Memory B cell (primary cell): ENCODE measurements around the gene TAPBPL.
"Not testable (repeated sequence)": the region's sequence is repeated elsewhere in the genome, so short reads cannot be mapped to it uniquely, and the experiment has no call there.

Experiments
- ATAC-seq: fragments of 150-1000 bp; cut with Tn5 transposase; 2 replicates; pipeline ENCODE4 v1.10.0; 2021; ENCODE audit warnings: low read depth, mild to moderate bottlenecking, moderate library complexity
- DNase-seq, 2 donors: peaks; one replicate each; pipeline ENCODE4 v3.0.0; 2022; ENCODE audit warnings: low spot score in 2 of 2
- H3K27ac Mint-ChIP-seq: one replicate; pipeline ENCODE4 v1.8.0; 2022; ENCODE audit warnings: mild to moderate bottlenecking, moderate library complexity, mixed read lengths
- H3K27me3 Mint-ChIP-seq: one replicate; pipeline ENCODE4 v1.8.0; 2022; ENCODE audit warnings: mixed read lengths
- H3K36me3 Mint-ChIP-seq: one replicate; pipeline ENCODE4 v1.8.0; 2022; ENCODE audit warnings: mild to moderate bottlenecking, mixed read lengths
- H3K4me1 Mint-ChIP-seq: one replicate; pipeline ENCODE4 v1.8.0; 2022; ENCODE audit warnings: mixed read lengths
- H3K4me3 Mint-ChIP-seq: one replicate; pipeline ENCODE4 v1.8.0; 2022; ENCODE audit warnings: mild to moderate bottlenecking, moderate library complexity, mixed read lengths
- H3K9me3 Mint-ChIP-seq: one replicate; pipeline ENCODE4 v1.8.0; 2022; ENCODE audit warnings: mixed read lengths

Gene TAPBPL

GRCh38 chr12:6427796-6428195 is 24.0 kb upstream of the TAPBPL start:
- peak overlapping the region; percentile 89 for H3K4me3 Mint-ChIP-seq
- ATAC-seq, H3K9me3 Mint-ChIP-seq, DNase-seq, H3K36me3 Mint-ChIP-seq, H3K27me3 Mint-ChIP-seq: not testable (repeated sequence)
- peaks cover 46% of the 10 kb centered on the region for H3K4me1 Mint-ChIP-seq
- peak overlapping the region; percentile 93 for H3K27ac Mint-ChIP-seq

DNA sequence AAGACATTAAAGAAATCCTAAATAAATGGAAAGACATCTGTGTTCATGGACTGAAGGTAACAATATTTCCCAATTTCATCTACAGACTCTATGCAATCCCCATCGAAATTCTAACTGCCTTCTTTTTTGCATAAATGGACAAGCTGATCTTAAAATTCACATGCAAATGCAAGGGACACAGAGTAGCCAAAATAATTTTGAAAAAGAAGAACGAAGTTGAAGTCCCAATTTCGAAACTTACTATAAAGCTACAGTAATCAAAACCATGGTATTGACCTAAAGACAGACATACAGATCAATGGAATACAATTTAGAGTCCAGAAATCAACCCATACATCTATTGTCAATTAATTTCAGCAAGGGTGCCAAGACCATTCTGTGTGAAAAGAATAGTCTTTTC is 23.5 kb upstream of the TAPBPL start:
- DNase-seq (no peak), ATAC-seq (no peak)
- no peaks in the 10 kb centered on the region for H3K36me3 Mint-ChIP-seq
- no peaks in the 10 kb centered on the region for H3K27me3 Mint-ChIP-seq
- peak overlapping the region; percentile 89 for H3K4me3 Mint-ChIP-seq
- peak overlapping the region; percentile 93 for H3K27ac Mint-ChIP-seq
- peaks cover 49% of the 10 kb centered on the region for H3K4me1 Mint-ChIP-seq
- no peaks in the 10 kb centered on the region for H3K9me3 Mint-ChIP-seq

- Mint-ChIP-seq H3K27ac (peak overlapping the region; percentile 86), H3K4me3 (peak overlapping the region; percentile 77), H3K27me3 (no peaks in the 10 kb centered on the region), H3K9me3 (no peaks in the 10 kb centered on the region), H3K4me1 (peaks cover 50% of the 10 kb centered on the region), H3K36me3 (no peaks in the 10 kb centered on the region)
- ATAC-seq, result no peak
- no peak for DNase-seq
These were observed 21.5 kb upstream of the TAPBPL start for GRCh38 chr12:6430124-6430989.

GRCh38 chr12:6432991-6433390 is 18.9 kb upstream of the TAPBPL start:
- Mint-ChIP-seq H3K4me1 (peaks cover 32% of the 10 kb centered on the region), H3K27ac (peak overlapping the region; percentile 82), H3K4me3 (peak overlapping the region; percentile 41), H3K27me3 (no peaks in the 10 kb centered on the region), H3K36me3 (no peaks in the 10 kb centered on the region), H3K9me3 (no peaks in the 10 kb centered on the region)
- ATAC-seq, result peak; percentile 88
- DNase-seq, result no peak

- Mint-ChIP-seq H3K9me3 (no peaks in the 10 kb centered on the region), H3K36me3 (no peaks in the 10 kb centered on the region), H3K4me1 (peaks cover 32% of the 10 kb centered on the region), H3K27ac (peak overlapping the region; percentile 82), H3K4me3 (no peak overlapping the region), H3K27me3 (no peaks in the 10 kb centered on the region)
- ATAC-seq, result peak; percentile 36
- no peak for DNase-seq
These were observed 17.4 kb upstream of the TAPBPL start for GRCh38 chr12:6434205-6435140.

DNA sequence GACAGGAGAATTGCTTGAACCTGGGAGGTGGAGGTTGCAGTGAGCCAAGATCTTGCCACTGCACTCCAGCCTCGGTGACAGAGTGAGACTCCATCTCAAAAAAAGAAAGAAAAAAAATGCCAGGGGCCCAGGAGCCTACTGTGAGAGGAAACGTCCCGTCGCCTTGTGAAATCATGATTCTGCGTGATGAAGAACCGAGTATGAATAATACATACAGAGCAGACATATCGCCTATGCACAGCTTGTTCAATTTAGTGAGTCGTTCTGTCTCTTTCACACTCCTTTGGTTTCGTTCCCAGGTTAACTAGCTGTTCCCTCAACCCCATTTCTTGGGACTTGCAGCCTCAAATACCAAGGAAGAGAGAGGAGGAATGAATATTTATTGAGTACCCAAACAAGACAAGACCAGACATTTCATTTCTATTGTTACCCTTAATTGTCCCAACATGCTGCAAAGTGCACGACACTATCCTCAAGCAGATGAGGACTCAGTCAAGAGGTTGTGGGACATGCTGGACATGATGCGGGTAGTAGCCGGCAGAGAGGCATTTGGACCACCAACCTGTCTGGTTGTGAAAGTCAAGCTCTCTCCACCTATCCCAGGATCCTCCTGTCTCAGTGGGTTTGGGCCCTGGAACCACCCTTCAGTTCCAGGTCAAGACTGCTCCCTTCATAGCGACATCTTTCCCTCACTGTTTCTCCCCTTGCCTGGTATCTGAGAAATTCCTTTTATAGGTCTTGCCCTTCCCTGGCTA is 15.7 kb upstream of the TAPBPL start:
- DNase-seq (no peak), ATAC-seq (no peak)
- Mint-ChIP-seq H3K9me3 (no peaks in the 10 kb centered on the region), H3K4me3 (no peak overlapping the region), H3K36me3 (no peaks in the 10 kb centered on the region), H3K4me1 (peaks cover 20% of the 10 kb centered on the region), H3K27me3 (no peaks in the 10 kb centered on the region), H3K27ac (no peak overlapping the region)

GRCh38 chr12:6437586-6437985 is 14.3 kb upstream of the TAPBPL start:
- Mint-ChIP-seq H3K36me3 (no peaks in the 10 kb centered on the region), H3K27me3 (no peaks in the 10 kb centered on the region), H3K4me3 (no peak overlapping the region), H3K27ac (peak overlapping the region; percentile 72), H3K4me1 (peaks cover 28% of the 10 kb centered on the region), H3K9me3 (no peaks in the 10 kb centered on the region)
- DNase-seq (no peak), ATAC-seq (no peak)

GRCh38 chr12:6438345-6438744 is 13.5 kb upstream of the TAPBPL start:
- Mint-ChIP-seq H3K4me1 (peaks cover 28% of the 10 kb centered on the region), H3K4me3 (no peak overlapping the region), H3K9me3 (no peaks in the 10 kb centered on the region), H3K27ac (no peak overlapping the region), H3K36me3 (no peaks in the 10 kb centered on the region), H3K27me3 (no peaks in the 10 kb centered on the region)
- ATAC-seq (no peak), DNase-seq (no peak)

DNA sequence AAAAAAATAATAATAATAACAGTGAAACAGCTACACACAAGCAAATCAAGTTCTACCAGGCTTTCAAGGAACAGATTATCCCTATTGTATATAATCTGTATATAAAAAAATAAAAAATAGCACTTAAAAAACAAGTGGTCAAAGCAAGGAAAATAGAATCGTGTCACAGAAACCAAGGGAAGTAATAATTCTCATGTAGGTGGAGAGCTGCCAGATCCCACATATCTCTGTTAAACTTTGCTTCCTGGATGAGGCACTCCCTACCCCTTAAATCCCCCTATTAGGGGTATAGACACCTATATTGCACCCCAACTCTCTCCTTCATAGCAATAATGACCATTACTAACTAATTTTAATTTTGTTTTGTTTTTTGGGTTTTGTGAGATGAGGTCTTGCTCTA is 11.5 kb upstream of the TAPBPL start:
- Mint-ChIP-seq H3K36me3 (peaks cover 7% of the 10 kb centered on the region), H3K4me1 (peaks cover 32% of the 10 kb centered on the region), H3K27ac (peak overlapping the region; percentile 93), H3K4me3 (no peak overlapping the region), H3K9me3 (no peaks in the 10 kb centered on the region), H3K27me3 (no peaks in the 10 kb centered on the region)
- DNase-seq (no peak), ATAC-seq (no peak)

GRCh38 chr12:6442836-6443235 is 9.0 kb upstream of the TAPBPL start:
- Mint-ChIP-seq H3K27ac (peak overlapping the region; percentile 93), H3K4me1 (peaks cover 51% of the 10 kb centered on the region), H3K27me3 (no peaks in the 10 kb centered on the region), H3K9me3 (no peaks in the 10 kb centered on the region), H3K36me3 (peaks cover 14% of the 10 kb centered on the region), H3K4me3 (peak overlapping the region; percentile 97)
- ATAC-seq (no peak), DNase-seq (no peak)

- H3K4me1 Mint-ChIP-seq, result peaks cover 55% of the 10 kb centered on the region
- peak overlapping the region; percentile 93 for H3K27ac Mint-ChIP-seq
- DNase-seq (no peak), ATAC-seq (peak; percentile 69)
- H3K36me3 Mint-ChIP-seq, result peaks cover 17% of the 10 kb centered on the region
- no peaks in the 10 kb centered on the region for H3K9me3 Mint-ChIP-seq
- no peaks in the 10 kb centered on the region for H3K27me3 Mint-ChIP-seq
- peak overlapping the region; percentile 97 for H3K4me3 Mint-ChIP-seq
These were observed 8.4 kb upstream of the TAPBPL start for GRCh38 chr12:6443361-6443983.

DNA sequence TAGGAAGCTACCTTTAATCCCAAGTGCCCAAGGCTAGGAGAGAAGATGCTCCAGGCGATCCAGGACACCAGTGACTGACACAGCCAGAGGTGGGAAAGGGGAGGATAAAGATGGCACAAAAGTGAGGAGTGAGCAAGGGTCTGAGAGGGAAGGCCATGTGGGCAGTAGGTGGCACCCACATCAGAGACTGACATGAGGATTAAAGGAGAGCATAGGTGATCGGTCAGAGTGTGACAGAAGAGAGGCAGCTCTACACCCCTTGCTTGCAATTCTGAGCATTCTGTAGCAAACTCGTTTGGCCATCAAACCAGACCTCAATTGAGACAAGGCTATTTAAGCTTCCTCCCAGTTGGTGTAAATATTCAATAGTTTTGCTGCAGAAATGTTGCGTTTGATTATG is 7.8 kb upstream of the TAPBPL start:
- Mint-ChIP-seq H3K9me3 (no peaks in the 10 kb centered on the region), H3K27ac (peak overlapping the region; percentile 93), H3K36me3 (peaks cover 17% of the 10 kb centered on the region), H3K4me3 (peak overlapping the region; percentile 97), H3K4me1 (peaks cover 54% of the 10 kb centered on the region), H3K27me3 (no peaks in the 10 kb centered on the region)
- peak; percentile 15 for ATAC-seq
- no peak for DNase-seq
